ENCODE data around the gene LCE1E.

Gene LCE1E

DNA sequence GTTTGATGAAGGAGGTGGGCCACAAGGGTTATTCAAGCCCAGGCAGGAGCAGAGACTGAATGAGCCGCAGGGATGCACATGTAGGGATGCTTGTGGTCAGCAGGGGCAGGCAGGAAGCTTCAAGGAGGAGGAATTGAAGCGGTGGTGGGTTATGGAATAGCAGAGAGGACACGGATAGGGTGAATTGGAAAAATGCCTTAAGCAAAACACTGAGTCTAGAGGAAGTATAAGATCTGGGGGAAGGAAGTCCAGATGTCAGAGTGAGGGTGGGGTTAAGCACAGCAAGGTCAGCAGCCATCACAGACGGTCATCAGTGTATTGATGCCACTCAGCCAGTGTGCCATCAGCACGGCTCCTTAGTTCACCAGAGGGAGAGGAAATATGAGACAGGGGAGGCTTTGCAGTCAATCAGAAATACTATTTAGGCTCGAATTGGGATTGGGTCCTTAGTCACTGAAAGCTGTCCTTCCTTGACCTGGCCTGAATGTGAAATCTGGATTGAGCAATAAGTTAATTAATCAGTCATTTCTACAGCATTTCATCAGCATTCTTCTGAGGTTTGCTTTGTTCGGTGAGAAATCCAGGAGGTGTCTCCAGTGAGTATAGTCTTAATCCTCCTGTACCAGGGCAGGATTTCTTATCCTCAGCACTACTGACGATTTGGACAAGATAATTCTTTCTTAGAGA is 17.1 kb upstream of the LCE1E start:
- H3K9ac ChIP-seq (ENCODE audit: low read length), result peak overlapping the region; percentile 13
- no peak overlapping the region for H3K4ac ChIP-seq (ENCODE audit: low read depth in 1 of 2, low read length in 2 of 2)
- H2BK5ac ChIP-seq (ENCODE audit: low read depth, low read length, poor library complexity, severe bottlenecking), result no peak overlapping the region
- no peak overlapping the region for H2BK15ac ChIP-seq (ENCODE audit: low read depth, poor library complexity, severe bottlenecking)
- no peak overlapping the region for H2AFZ ChIP-seq (ENCODE audit: low read depth, low read length)
- H3K27me3 ChIP-seq (ENCODE audit: control insufficient read depth in 1 of 2, insufficient read depth in 1 of 2, low read length in 2 of 2), result no peaks in the 10 kb centered on the region
- no peak overlapping the region for H3K4me2 ChIP-seq (ENCODE audit: low read length, poor library complexity, severe bottlenecking)
- H3K36me3 ChIP-seq (ENCODE audit: control insufficient read depth in 1 of 2, insufficient read depth in 2 of 2, low read depth in 1 of 2, low read length in 2 of 2), result no peaks in the 10 kb centered on the region
- H3K18ac ChIP-seq (ENCODE audit: low read depth in 1 of 2, low read length in 2 of 2), result no peak overlapping the region
- no peak overlapping the region for H3K14ac ChIP-seq (ENCODE audit: low read length in 2 of 2)
- DNase-seq, result no peak
- 38% methylated on average over 6 of the region's 8 CpGs for WGBS
- H3K79me1 ChIP-seq (replicated peaks; ENCODE audit: low read length, poor library complexity, severe bottlenecking), result no peaks in the 10 kb centered on the region
- H2BK12ac ChIP-seq (ENCODE audit: low read length in 2 of 2), result no peak overlapping the region
- no peak overlapping the region for H4K8ac ChIP-seq (ENCODE audit: low read length)
- H3K4me3 ChIP-seq (ENCODE audit: insufficient read depth in 1 of 2, low read depth in 1 of 2, low read length in 2 of 2), result no peak overlapping the region
- H2AK5ac ChIP-seq (ENCODE audit: low read length, severe bottlenecking), result no peak overlapping the region
- no peak overlapping the region for H3K27ac ChIP-seq (ENCODE audit: low read length, poor library complexity, severe bottlenecking)
- no peak overlapping the region for H4K91ac ChIP-seq (ENCODE audit: low read length)
- no peak overlapping the region for H3K23ac ChIP-seq (ENCODE audit: low read length in 2 of 2)
- no peaks in the 10 kb centered on the region for H3K4me1 ChIP-seq (ENCODE audit: control insufficient read depth, insufficient read depth, low read depth, low read length)
- H3K9me3 ChIP-seq (ENCODE audit: control insufficient read depth, low read length), result no peaks in the 10 kb centered on the region
- H2BK120ac ChIP-seq (ENCODE audit: low read depth, low read length), result no peak overlapping the region

DNA sequence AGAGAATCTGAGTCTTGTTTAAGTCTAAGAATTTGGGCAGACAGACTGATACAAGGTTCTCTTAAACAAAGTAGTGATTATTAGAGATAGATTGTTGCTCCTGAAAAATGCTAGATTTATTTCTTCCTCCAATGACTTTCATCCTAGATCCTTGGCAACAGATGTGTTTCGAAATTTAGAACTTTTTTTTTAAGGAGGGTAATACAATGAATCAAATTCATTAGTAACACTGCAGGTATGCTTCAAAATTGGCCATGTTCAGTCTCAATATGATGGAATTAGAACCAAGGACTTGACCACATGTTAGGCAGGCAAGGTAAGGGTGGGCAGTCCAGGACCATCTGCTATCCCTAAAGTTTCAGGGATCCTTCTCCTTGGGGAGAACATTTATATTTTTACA is 15.6 kb upstream of the LCE1E start:
- no peak overlapping the region for H2AFZ ChIP-seq (ENCODE audit: low read depth, low read length)
- no peak overlapping the region for H3K23ac ChIP-seq (ENCODE audit: low read length in 2 of 2)
- H3K4me1 ChIP-seq (ENCODE audit: control insufficient read depth, insufficient read depth, low read depth, low read length), result no peaks in the 10 kb centered on the region
- no peak overlapping the region for H2BK15ac ChIP-seq (ENCODE audit: low read depth, poor library complexity, severe bottlenecking)
- no peak overlapping the region for H3K14ac ChIP-seq (ENCODE audit: low read length in 2 of 2)
- H3K36me3 ChIP-seq (ENCODE audit: control insufficient read depth in 1 of 2, insufficient read depth in 2 of 2, low read depth in 1 of 2, low read length in 2 of 2), result no peaks in the 10 kb centered on the region
- H2BK120ac ChIP-seq (ENCODE audit: low read depth, low read length), result no peak overlapping the region
- no peak overlapping the region for H2BK5ac ChIP-seq (ENCODE audit: low read depth, low read length, poor library complexity, severe bottlenecking)
- H3K4me3 ChIP-seq (ENCODE audit: insufficient read depth in 1 of 2, low read depth in 1 of 2, low read length in 2 of 2), result no peak overlapping the region
- no peak for DNase-seq
- no peak overlapping the region for H4K91ac ChIP-seq (ENCODE audit: low read length)
- H3K4me2 ChIP-seq (ENCODE audit: low read length, poor library complexity, severe bottlenecking), result no peak overlapping the region
- H3K4ac ChIP-seq (ENCODE audit: low read depth in 1 of 2, low read length in 2 of 2), result no peak overlapping the region
- H2BK12ac ChIP-seq (ENCODE audit: low read length in 2 of 2), result no peak overlapping the region
- H3K9me3 ChIP-seq (ENCODE audit: control insufficient read depth, low read length), result no peaks in the 10 kb centered on the region
- no peak overlapping the region for H3K9ac ChIP-seq (ENCODE audit: low read length)
- no peak overlapping the region for H3K18ac ChIP-seq (ENCODE audit: low read depth in 1 of 2, low read length in 2 of 2)
- no peaks in the 10 kb centered on the region for H3K27me3 ChIP-seq (ENCODE audit: control insufficient read depth in 1 of 2, insufficient read depth in 1 of 2, low read length in 2 of 2)
- H2AK5ac ChIP-seq (ENCODE audit: low read length, severe bottlenecking), result no peak overlapping the region
- WGBS, result no CpG with 5 or more reads among the region's 1 CpG
- H3K27ac ChIP-seq (ENCODE audit: low read length, poor library complexity, severe bottlenecking), result no peak overlapping the region
- H4K8ac ChIP-seq (ENCODE audit: low read length), result no peak overlapping the region
- no peaks in the 10 kb centered on the region for H3K79me1 ChIP-seq (replicated peaks; ENCODE audit: low read length, poor library complexity, severe bottlenecking)

DNA sequence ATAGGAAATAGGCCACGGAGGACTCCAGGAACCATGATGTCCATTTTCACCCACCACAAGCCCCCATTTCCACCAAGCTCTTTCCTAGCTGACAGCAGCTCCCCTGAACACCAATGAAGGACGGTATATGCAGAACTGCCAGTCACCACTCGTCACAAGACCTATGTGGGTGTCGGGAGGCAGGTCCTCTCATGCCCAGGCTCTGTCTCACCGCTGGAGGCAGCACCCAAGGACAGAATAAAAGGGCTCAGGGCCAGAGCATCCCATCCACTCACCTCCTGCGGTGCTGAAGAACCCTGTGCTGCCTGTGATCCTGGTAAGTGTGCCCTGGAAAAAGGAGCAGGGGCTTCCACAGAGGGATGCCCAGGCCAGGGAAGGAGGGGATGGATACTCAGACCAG is 11.2 kb upstream of the LCE1E start, which contains the start of gene LCE1F:
Gene LCE1F, plus strand, starts transcription at position 266 of the 400 bp plus-strand sequence. CDS start 1,232 bp downstream, outside the sequence.
- H3K18ac ChIP-seq (ENCODE audit: low read depth in 1 of 2, low read length in 2 of 2), result no peak within 1 kb of the TSS
- no peak within 1 kb of the TSS for H4K8ac ChIP-seq (ENCODE audit: low read length)
- H3K23ac ChIP-seq (ENCODE audit: low read length in 2 of 2), result no peak within 1 kb of the TSS
- no peak within 1 kb of the TSS for H3K4me3 ChIP-seq (ENCODE audit: insufficient read depth in 1 of 2, low read depth in 1 of 2, low read length in 2 of 2)
- WGBS, result 26% methylated on average over 6 of the region's 6 CpGs
- H2BK5ac ChIP-seq (ENCODE audit: low read depth, low read length, poor library complexity, severe bottlenecking), result no peak within 1 kb of the TSS
- no peaks in the 10 kb centered on the region for H3K4me1 ChIP-seq (ENCODE audit: control insufficient read depth, insufficient read depth, low read depth, low read length)
- no peak within 1 kb of the TSS for H3K4me2 ChIP-seq (ENCODE audit: low read length, poor library complexity, severe bottlenecking)
- H2BK120ac ChIP-seq (ENCODE audit: low read depth, low read length), result no peak within 1 kb of the TSS
- no peak within 1 kb of the TSS for H2AK5ac ChIP-seq (ENCODE audit: low read length, severe bottlenecking)
- no peaks in the 10 kb centered on the region for H3K27me3 ChIP-seq (ENCODE audit: control insufficient read depth in 1 of 2, insufficient read depth in 1 of 2, low read length in 2 of 2)
- no peak within 1 kb of the TSS for H2AFZ ChIP-seq (ENCODE audit: low read depth, low read length)
- no peak within 1 kb of the TSS for H2BK15ac ChIP-seq (ENCODE audit: low read depth, poor library complexity, severe bottlenecking)
- no peaks in the 10 kb centered on the region for H3K79me1 ChIP-seq (replicated peaks; ENCODE audit: low read length, poor library complexity, severe bottlenecking)
- H3K14ac ChIP-seq (ENCODE audit: low read length in 2 of 2), result no peak within 1 kb of the TSS
- DNase-seq, result no peak
- H3K4ac ChIP-seq (ENCODE audit: low read depth in 1 of 2, low read length in 2 of 2), result no peak within 1 kb of the TSS
- H4K91ac ChIP-seq (ENCODE audit: low read length), result no peak within 1 kb of the TSS
- H3K36me3 ChIP-seq (ENCODE audit: control insufficient read depth in 1 of 2, insufficient read depth in 2 of 2, low read depth in 1 of 2, low read length in 2 of 2), result no peaks in the 10 kb centered on the region
- no peaks in the 10 kb centered on the region for H3K9me3 ChIP-seq (ENCODE audit: control insufficient read depth, low read length)
- no peak within 1 kb of the TSS for H2BK12ac ChIP-seq (ENCODE audit: low read length in 2 of 2)
- H3K9ac ChIP-seq (ENCODE audit: low read length), result no peak within 1 kb of the TSS
- H3K27ac ChIP-seq (ENCODE audit: low read length, poor library complexity, severe bottlenecking), result no peak within 1 kb of the TSS

DNA sequence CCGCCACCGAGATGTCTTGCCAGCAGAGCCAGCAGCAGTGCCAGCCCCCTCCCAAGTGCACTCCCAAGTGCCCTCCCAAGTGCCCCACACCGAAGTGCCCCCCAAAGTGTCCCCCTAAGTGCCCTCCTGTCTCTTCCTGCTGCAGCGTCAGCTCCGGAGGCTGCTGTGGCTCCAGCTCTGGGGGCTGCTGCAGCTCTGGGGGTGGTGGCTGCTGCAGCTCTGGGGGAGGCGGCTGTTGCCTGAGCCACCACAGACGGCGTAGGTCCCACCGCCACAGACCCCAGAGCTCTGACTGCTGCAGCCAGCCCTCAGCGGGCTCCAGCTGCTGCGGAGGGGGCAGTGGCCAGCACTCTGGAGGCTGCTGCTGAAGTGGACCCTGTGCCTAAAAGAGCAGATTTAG is 9.7 kb upstream of the LCE1E start:
- H3K18ac ChIP-seq (ENCODE audit: low read depth in 1 of 2, low read length in 2 of 2), result no peak overlapping the region
- no peaks in the 10 kb centered on the region for H3K79me1 ChIP-seq (replicated peaks; ENCODE audit: low read length, poor library complexity, severe bottlenecking)
- no peaks in the 10 kb centered on the region for H3K4me1 ChIP-seq (ENCODE audit: control insufficient read depth, insufficient read depth, low read depth, low read length)
- H4K91ac ChIP-seq (ENCODE audit: low read length), result no peak overlapping the region
- no peak overlapping the region for H3K4me2 ChIP-seq (ENCODE audit: low read length, poor library complexity, severe bottlenecking)
- no peak overlapping the region for H2BK120ac ChIP-seq (ENCODE audit: low read depth, low read length)
- H3K36me3 ChIP-seq (ENCODE audit: control insufficient read depth in 1 of 2, insufficient read depth in 2 of 2, low read depth in 1 of 2, low read length in 2 of 2), result no peaks in the 10 kb centered on the region
- H3K23ac ChIP-seq (ENCODE audit: low read length in 2 of 2), result no peak overlapping the region
- no peak overlapping the region for H3K4me3 ChIP-seq (ENCODE audit: insufficient read depth in 1 of 2, low read depth in 1 of 2, low read length in 2 of 2)
- 77% methylated on average over 11 of the region's 11 CpGs for WGBS
- no peak overlapping the region for H3K4ac ChIP-seq (ENCODE audit: low read depth in 1 of 2, low read length in 2 of 2)
- no peak overlapping the region for H2AFZ ChIP-seq (ENCODE audit: low read depth, low read length)
- H3K9me3 ChIP-seq (ENCODE audit: control insufficient read depth, low read length), result no peaks in the 10 kb centered on the region
- no peak for DNase-seq
- H3K27me3 ChIP-seq (ENCODE audit: control insufficient read depth in 1 of 2, insufficient read depth in 1 of 2, low read length in 2 of 2), result no peaks in the 10 kb centered on the region
- H2BK5ac ChIP-seq (ENCODE audit: low read depth, low read length, poor library complexity, severe bottlenecking), result no peak overlapping the region
- H2BK15ac ChIP-seq (ENCODE audit: low read depth, poor library complexity, severe bottlenecking), result no peak overlapping the region
- no peak overlapping the region for H4K8ac ChIP-seq (ENCODE audit: low read length)
- H3K9ac ChIP-seq (ENCODE audit: low read length), result no peak overlapping the region
- no peak overlapping the region for H2BK12ac ChIP-seq (ENCODE audit: low read length in 2 of 2)
- no peak overlapping the region for H2AK5ac ChIP-seq (ENCODE audit: low read length, severe bottlenecking)
- H3K27ac ChIP-seq (ENCODE audit: low read length, poor library complexity, severe bottlenecking), result no peak overlapping the region
- H3K14ac ChIP-seq (ENCODE audit: low read length in 2 of 2), result no peak overlapping the region
